OCI-LY7 (cell line): ENCODE data around the gene ERGIC1. TPM values are rescaled to one million over a fixed set of nuclear protein-coding genes. Genes with fewer than 3 reads are reported as not detected.

ENCODE experiments used
- BruUV-seq: library from RNA; stranded (reverse); fragments of 400-500 nt; replicated peaks from 2 replicates; lab custom pipeline; 2021; lab: Mats Ljungman, UMichigan
- CTCF ChIA-PET: fragments of 300-600 bp; sonication (Branson Sonifier 250); formaldehyde crosslinking; loops from one replicate; lab custom pipeline; 2022; ENCODE audit warnings: antibody characterized with exemption; ENCODE audit not compliant: unreplicated experiment; lab: Charles Lee
- POLR2A ChIA-PET: fragments of 300-600 bp; sonication (Branson Sonifier 250); formaldehyde crosslinking; loops from one replicate; lab custom pipeline; 2022; ENCODE audit warnings: antibody characterized with exemption; lab: Charles Lee
- DNase-seq: peaks from one replicate; pipeline ENCODE4 v3.0.0-alpha.2; 2015; ENCODE audit warnings: low spot score
- H2AFZ ChIP-seq: fragments of 200-600 bp; sonication (generic), shearing (Covaris generic); 2 replicates; pipeline ENCODE4 v1.6.1; 2014; ENCODE audit warnings: mild to moderate bottlenecking, antibody characterized with exemption, low read length, moderate library complexity
- H3K27ac ChIP-seq: fragments of 200-600 bp; sonication (generic); 2 replicates; pipeline ENCODE4 v1.5.1; 2014; ENCODE audit warnings: mixed run types, low read depth, mild to moderate bottlenecking, moderate library complexity, low read length, inconsistent platforms; ENCODE audit not compliant: poor library complexity, severe bottlenecking
- H3K36me3 ChIP-seq: fragments of 200-600 bp; sonication (generic); 2 replicates; pipeline ENCODE4 v1.6.1; 2014; ENCODE audit warnings: mild to moderate bottlenecking, antibody characterized with exemption, low read length, moderate library complexity, mixed read lengths; ENCODE audit not compliant: insufficient read depth
- H3K4me1 ChIP-seq: fragments of 200-600 bp; sonication (generic); 2 replicates; pipeline ENCODE4 v1.5.1; 2014; ENCODE audit warnings: mild to moderate bottlenecking, low read length; ENCODE audit not compliant: insufficient read depth, poor library complexity, severe bottlenecking
- H3K4me2 ChIP-seq: fragments of 200-600 bp; sonication (generic); 2 replicates; pipeline ENCODE4 v1.6.1; 2014; ENCODE audit warnings: mild to moderate bottlenecking, low read length
- H3K4me3 ChIP-seq: fragments of 200-600 bp; sonication (generic); 2 replicates; pipeline ENCODE4 v1.5.1; 2014; ENCODE audit warnings: mild to moderate bottlenecking, low read depth, low read length; ENCODE audit not compliant: poor library complexity, severe bottlenecking
- H3K79me2 ChIP-seq: fragments of 200-600 bp; sonication (generic); 2 replicates; pipeline ENCODE4 v1.6.1; 2016; ENCODE audit warnings: low read depth, mild to moderate bottlenecking, low read length, moderate library complexity, mixed read lengths; ENCODE audit not compliant: insufficient read depth
- H3K9me2 ChIP-seq: fragments of 200-600 bp; sonication (generic); 2 replicates; pipeline ENCODE4 v1.6.1; 2016; ENCODE audit warnings: mild to moderate bottlenecking, low read length, mixed read lengths; ENCODE audit not compliant: insufficient read depth
- H3K9me3 ChIP-seq: fragments of 200-600 bp; sonication (generic); 2 replicates; pipeline ENCODE4 v1.6.1; 2014; ENCODE audit warnings: mild to moderate bottlenecking, mixed run types, low read length, mixed read lengths
- H4K20me1 ChIP-seq: fragments of 200-600 bp; sonication (generic); 2 replicates; pipeline ENCODE4 v1.6.1; 2014; ENCODE audit warnings: mild to moderate bottlenecking, antibody characterized with exemption, low read length, moderate library complexity, mixed read lengths; ENCODE audit not compliant: insufficient read depth
- CTCF ChIP-seq: fragments of 200-600 bp; sonication (generic); conservative IDR thresholded peaks from 2 replicates; pipeline ENCODE4 v1.5.1; 2014; ENCODE audit warnings: mild to moderate bottlenecking, antibody characterized with exemption, low read length, moderate library complexity, mixed read lengths
- EZH2phosphoT487 ChIP-seq: fragments of 200-600 bp; sonication (generic); IDR thresholded peaks from 2 replicates; pipeline ENCODE4 v1.6.1; 2018; ENCODE audit warnings: low read depth, borderline replicate concordance, mild to moderate bottlenecking, mixed run types, antibody characterized with exemption, low read length, moderate library complexity, mixed read lengths
- intact Hi-C: fragments of 100-400 bp; cut with micrococcal nuclease; formaldehyde crosslinking; loops from one replicate; pipeline ENCODE4 v1.10.0; 2022; ENCODE audit not compliant: unreplicated experiment
- total RNA-seq, 2 experiments: library from RNA; depleted of rRNA in 1 of 2; stranded (reverse); fragments of >200 nt in 1 of 2; shearing (Covaris generic) in 1 of 2; gene quantifications; 2 replicates each; pipeline ENCODE4 v1.2.3, GENCODE V29; 2014 to 2022

ERGIC1 gene
- total RNA-seq, 2 experiments from 2014 or later: 125 to 178 TPM

- no peak for TF ChIP-seq EZH2phosphoT487
- TF ChIP-seq CTCF: no peak
- no peaks in the 10 kb centered on the region for H3K4me1 ChIP-seq
- H2AFZ ChIP-seq: no peak overlapping the region
- H3K79me2 ChIP-seq: no peaks in the 10 kb centered on the region
- no peak overlapping the region for H3K4me3 ChIP-seq
- DNase-seq: no peak
- no TSS peak for BruUV-seq
- POLR2A ChIA-PET: interaction anchor here (0.6 to 0.7 kb wide), 2 partner anchors 183 to 1950 kb away, joined by 3 read pairs; no protein-coding TSS in a partner anchor
- intact Hi-C loops: no loop called here
- H3K27ac ChIP-seq: no peak overlapping the region
- peaks cover 58% of the 10 kb centered on the region for H3K36me3 ChIP-seq
- no peaks in the 10 kb centered on the region for H3K9me3 ChIP-seq
- CTCF ChIA-PET: no interaction called here
- no peaks in the 10 kb centered on the region for H3K9me2 ChIP-seq
- no peak overlapping the region for H3K4me2 ChIP-seq
- no peaks in the 10 kb centered on the region for H4K20me1 ChIP-seq
These were observed 106.4 kb downstream of the ERGIC1 start for GRCh38 chr5:172940268-172941066.

- no peaks in the 10 kb centered on the region for H3K9me2 ChIP-seq
- H3K36me3 ChIP-seq: peaks cover 52% of the 10 kb centered on the region
- no peak overlapping the region for H3K4me2 ChIP-seq
- no peak overlapping the region for H2AFZ ChIP-seq
- POLR2A ChIA-PET: interaction anchor here (0.7 kb wide), 1 partner anchor 184 kb away, joined by 3 read pairs; no protein-coding TSS in a partner anchor
- no peaks in the 10 kb centered on the region for H3K79me2 ChIP-seq
- TF ChIP-seq CTCF: no peak
- TF ChIP-seq EZH2phosphoT487: no peak
- no peaks in the 10 kb centered on the region for H4K20me1 ChIP-seq
- no peaks in the 10 kb centered on the region for H3K4me1 ChIP-seq
- no peaks in the 10 kb centered on the region for H3K9me3 ChIP-seq
- CTCF ChIA-PET: no interaction called here
- no peak overlapping the region for H3K4me3 ChIP-seq
- intact Hi-C loops: no loop called here
- DNase-seq: no peak
- no peak overlapping the region for H3K27ac ChIP-seq
- BruUV-seq: no TSS peak
These were observed 107.0 kb downstream of the ERGIC1 start for GRCh38 chr5:172941067-172941516.

GRCh38 chr5:172942556-172942955 is 108.5 kb downstream of the ERGIC1 start:
- Histone ChIP-seq H3K4me1 (no peaks in the 10 kb centered on the region), H3K36me3 (peaks cover 51% of the 10 kb centered on the region), H3K4me2 (no peak overlapping the region), H3K27ac (no peak overlapping the region), H3K9me2 (no peaks in the 10 kb centered on the region), H3K79me2 (no peaks in the 10 kb centered on the region), H4K20me1 (no peaks in the 10 kb centered on the region), H3K9me3 (no peaks in the 10 kb centered on the region), H2AFZ (no peak overlapping the region), H3K4me3 (no peak overlapping the region)
- ChIA-PET CTCF (no interaction called here), POLR2A (no interaction called here)
- TF ChIP-seq CTCF (no peak), EZH2phosphoT487 (no peak)
- intact Hi-C loops: no loop called here
- DNase-seq: no peak
- BruUV-seq: no TSS peak
